ENCODE data around the gene SFXN5. TPM values are rescaled to one million over a fixed set of nuclear protein-coding genes. Genes with fewer than 3 reads are reported as not detected.

Gene SFXN5
- polyA plus RNA-seq, 4 donors: 25.2 to 33.7 (median 27.5) TPM

DNA sequence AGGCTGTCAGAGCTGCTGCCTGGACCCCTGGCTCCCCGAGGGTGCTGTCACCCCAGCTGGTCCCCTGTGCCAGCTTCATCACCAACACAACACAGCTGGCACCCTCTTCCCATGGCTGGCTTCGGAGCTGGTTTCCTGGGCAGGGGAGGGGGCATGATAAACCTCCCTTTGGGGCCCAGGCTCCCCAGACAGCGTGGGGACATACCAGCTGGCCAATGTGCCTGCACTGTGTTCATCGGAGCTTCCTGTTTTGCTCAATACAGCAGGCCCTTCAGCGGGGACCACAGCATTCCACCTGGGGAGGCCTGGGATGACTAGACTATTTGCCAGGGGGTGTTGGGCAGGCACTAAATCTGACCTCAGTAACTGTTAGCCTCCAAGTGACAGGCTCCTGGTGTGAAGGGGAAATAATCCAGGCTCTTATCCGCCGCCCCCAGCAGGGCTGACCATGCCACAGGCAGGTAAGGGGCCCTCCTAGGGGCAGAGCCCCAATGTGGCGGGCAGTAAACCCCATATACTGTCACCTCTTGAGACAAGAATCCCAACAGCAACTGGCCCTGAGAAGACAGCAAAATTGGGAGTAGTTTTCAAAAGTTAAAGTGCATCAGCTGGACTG, 109.6 kb downstream of the SFXN5 start:
- no peak for DNase-seq (ENCODE audit: low read depth in 4 of 4, low spot score in 2 of 4)

DNA sequence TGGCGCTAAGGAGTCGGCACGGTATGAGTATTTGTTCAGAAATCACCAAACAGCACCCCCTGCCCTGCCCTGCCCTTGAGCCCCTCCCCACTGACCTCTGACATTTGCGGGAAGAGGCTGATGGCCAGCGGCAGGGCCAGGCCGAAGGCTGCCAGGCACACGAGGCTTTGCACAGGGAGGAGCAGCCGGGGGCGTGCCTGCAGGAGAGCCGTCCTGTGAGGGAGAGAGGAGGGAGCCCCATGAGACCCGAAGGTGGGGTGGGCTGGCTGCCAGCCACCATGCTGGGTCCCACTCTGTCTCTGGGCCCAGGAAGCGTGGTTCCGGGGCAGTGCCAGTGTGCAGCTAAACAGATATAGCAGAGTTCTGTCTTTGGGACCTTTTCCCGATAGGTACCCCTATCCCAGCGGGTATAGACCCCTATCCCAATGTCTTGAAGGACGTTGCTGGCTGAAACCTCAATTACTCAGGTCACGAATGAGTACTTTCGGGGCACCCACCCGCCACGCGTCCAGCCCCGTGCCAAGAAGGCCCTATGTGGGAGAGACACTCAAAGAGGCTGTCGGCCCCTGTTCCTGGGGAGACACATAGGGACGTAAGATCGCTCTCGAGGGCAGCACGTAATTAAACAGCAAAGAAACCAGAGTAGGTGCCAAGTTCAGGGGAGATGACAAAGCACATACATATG, 110.3 kb downstream of the SFXN5 start:
- DNase-seq (ENCODE audit: low read depth in 4 of 4, low spot score in 2 of 4): no peak

DNA sequence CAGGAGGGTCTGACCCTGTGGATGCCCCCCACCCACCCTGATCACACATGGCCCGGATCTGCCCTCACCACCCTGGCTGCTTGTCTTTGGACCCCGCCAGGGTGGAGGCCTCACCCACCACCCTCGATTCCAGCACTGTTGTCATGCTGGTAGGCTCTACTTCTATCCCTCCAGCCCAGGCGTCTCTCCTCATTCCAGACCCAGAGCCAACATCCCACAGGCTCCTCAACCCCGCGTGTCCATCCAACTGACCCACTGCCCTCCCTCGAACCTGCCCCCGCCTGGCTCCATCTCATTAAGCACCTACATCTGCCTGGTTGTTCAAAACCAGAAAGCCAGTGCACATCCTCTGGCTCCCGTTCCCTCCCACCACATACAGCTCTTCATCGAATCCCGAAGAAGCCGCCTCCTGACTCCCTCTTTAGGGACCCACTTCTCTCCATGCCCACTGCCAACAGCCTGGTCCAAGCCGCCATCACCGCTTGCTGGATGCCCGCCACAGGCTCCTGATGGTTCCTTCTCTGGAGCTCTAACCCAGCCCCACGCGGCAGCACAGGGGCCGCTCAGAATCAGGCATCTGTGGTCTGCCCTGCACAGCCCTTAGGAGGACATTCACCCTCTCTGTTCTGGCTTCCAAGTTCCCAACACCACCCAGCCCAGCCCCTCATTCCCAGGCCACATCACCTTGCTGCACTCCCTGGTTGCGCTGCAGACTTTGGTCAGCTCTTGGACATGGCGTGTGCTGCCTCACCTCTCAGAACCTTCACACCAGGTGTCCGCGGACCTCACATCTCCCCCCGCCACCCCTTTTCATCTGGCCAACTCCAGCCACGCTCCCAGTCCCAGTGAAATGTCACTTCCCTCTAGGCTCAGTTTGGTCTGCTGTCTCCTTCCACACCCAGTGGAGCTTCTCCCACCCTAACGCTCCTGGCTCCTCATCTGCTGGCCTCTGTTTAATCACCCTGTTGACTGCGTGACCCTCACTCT, 111.2 kb downstream of the SFXN5 start:
- DNase-seq (ENCODE audit: low read depth in 4 of 4, low spot score in 2 of 4): no peak

- DNase-seq (ENCODE audit: low read depth in 4 of 4, low spot score in 2 of 4): no peak
Observed at GRCh38 chr2:72959554-72959953, 112.0 kb downstream of the SFXN5 start.

GRCh38 chr2:72958542-72959385, 112.7 kb downstream of the SFXN5 start:
- DNase-seq (ENCODE audit: low read depth in 4 of 4, low spot score in 2 of 4): no peak

GRCh38 chr2:72956936-72957335, 114.6 kb downstream of the SFXN5 start:
- no peak for DNase-seq (ENCODE audit: low read depth in 4 of 4, low spot score in 2 of 4)

DNA sequence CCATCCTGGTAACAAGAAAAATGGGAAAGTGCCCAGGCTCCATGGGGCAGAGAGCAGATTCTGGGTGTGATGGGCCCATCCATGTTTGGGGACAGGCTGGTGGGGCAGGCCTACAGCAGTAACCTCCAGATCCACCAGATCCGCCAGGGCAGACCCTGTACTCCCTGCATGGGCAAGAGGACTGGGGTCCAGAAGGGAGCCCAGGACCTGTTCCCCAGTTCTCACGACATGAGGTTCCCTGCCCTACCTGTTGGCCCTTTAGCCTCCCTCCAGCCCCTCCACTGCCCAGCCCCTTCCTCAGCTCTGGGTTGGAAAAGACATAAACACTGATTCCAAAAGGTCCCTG, 115.5 kb downstream of the SFXN5 start:
- DNase-seq (ENCODE audit: low read depth in 4 of 4, low spot score in 2 of 4): no peak

GRCh38 chr2:72955228-72956049, 116.1 kb downstream of the SFXN5 start:
- DNase-seq (ENCODE audit: low read depth in 4 of 4, low spot score in 2 of 4): no peak

DNA sequence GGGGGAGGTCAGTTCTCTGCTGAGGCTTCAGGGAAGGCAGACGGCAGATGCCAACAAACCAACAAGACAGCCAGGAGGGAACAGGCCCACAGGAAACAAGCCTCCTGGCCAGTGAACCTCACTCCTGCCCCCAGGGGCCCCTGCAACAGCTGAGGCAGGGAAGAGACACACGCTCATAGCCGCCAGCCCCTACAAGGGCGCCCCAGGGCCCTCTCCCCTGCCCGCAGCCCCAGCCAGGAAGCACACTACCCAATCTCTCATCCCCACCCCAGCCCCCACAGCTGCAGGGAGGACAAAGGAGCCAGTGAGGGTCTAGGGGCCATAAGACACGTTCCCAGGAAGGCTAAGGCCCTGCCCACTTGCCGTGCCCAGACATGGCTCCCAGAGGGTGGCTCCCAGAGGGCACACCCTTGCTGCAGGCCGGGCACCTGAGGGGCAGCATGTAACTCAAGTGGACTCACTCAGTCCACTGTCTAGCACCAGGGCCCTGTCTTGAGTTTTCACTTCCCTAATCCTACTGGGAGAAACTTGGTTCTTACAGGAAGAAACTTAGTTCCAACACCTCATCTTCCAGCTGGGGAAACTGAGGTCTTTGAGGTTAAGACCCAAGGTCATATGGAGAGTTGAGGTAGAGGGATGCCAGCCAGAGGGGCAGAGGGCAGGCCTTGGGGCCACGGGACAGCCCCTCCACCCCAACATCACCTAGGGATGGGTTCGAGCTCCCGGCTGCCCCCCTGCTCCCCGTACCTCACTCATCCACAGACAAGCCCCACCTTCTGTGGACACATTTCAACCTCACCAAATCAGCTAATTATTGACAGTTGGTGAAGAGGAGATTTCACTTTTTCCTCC, 116.9 kb downstream of the SFXN5 start:
- DNase-seq (ENCODE audit: low read depth in 4 of 4, low spot score in 2 of 4): no peak

GRCh38 chr2:72953976-72954375, 117.5 kb downstream of the SFXN5 start:
- no peak for DNase-seq (ENCODE audit: low read depth in 4 of 4, low spot score in 2 of 4)

DNA sequence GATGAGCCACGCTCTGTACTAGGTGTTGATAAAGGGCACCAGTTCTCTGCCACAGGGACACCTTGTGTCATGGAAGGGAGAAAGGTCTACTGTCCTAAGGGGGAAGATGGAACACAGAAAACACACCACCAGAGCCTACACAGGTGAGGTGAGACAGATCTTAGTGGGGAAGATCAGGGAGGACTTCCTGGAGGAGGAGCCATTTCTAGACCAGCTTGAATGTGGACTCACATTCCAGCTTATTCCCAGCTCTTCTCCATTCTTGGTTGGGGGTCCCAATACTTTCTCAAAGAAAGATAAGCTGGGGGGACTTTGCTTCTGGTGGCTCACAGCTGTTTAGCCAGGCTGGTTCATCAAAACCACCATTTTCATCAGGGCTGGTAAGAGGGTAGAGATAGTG, 118.0 kb downstream of the SFXN5 start:
- DNase-seq (ENCODE audit: low read depth in 4 of 4, low spot score in 2 of 4): no peak

DNA sequence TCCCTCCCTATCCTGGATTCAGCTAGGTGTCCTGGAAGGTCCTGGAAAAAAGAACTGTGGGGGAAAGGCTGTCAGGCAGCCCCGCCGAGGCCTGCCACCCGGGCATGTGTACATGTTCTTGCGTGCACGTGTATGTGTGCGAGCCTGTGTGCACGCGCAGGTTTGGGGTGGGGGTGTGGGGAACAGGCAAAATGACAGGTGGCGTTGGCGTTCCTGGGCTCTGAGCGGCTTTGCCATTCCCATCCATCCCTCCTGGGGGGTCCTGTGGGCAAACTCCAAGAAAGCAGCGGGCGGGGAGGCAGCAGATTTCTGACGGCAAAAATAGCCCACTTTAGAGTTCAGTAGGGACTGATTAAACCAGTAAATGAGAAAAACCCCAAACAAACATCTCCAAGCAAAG, 118.6 kb downstream of the SFXN5 start:
- DNase-seq (ENCODE audit: low read depth in 4 of 4, low spot score in 2 of 4): no peak

DNA sequence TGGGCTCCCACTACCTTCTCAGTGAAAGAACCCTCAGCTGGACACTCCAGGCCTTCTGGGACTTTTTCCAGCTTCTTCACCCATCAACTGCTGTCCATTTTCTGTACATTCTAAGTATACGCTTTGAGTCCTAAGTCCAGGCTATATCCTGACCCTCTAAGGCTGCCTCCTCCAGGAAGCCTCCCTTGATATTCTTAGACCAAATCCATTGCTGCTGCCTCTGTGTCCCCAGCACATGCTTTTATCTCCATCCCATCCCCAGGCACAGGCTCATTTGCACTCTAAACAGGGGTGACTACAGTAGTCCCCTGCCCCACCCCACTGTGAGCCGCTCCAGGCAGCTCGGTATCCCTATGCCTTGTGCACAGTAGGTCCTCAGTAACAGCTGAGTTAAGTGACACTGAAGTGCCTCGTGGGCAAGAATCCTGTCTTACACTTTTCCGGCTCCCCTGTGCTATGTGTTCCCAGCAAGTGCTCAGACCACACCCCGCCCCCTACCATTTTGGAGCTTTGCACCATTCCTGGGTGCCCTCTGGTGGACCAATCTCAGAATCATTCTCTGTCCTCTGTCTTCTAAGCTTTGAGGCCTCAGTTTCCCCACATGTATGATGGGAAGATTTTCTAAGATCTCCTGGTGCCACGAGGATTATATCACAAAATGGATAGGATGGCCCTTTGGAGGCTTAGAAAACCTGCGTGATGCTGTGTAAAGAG, 119.2 kb downstream of the SFXN5 start:
- DNase-seq (ENCODE audit: low read depth in 4 of 4, low spot score in 2 of 4): no peak

GRCh38 chr2:72951303-72952095, 120.0 kb downstream of the SFXN5 start:
- DNase-seq (ENCODE audit: low read depth in 4 of 4, low spot score in 2 of 4): no peak

DNA sequence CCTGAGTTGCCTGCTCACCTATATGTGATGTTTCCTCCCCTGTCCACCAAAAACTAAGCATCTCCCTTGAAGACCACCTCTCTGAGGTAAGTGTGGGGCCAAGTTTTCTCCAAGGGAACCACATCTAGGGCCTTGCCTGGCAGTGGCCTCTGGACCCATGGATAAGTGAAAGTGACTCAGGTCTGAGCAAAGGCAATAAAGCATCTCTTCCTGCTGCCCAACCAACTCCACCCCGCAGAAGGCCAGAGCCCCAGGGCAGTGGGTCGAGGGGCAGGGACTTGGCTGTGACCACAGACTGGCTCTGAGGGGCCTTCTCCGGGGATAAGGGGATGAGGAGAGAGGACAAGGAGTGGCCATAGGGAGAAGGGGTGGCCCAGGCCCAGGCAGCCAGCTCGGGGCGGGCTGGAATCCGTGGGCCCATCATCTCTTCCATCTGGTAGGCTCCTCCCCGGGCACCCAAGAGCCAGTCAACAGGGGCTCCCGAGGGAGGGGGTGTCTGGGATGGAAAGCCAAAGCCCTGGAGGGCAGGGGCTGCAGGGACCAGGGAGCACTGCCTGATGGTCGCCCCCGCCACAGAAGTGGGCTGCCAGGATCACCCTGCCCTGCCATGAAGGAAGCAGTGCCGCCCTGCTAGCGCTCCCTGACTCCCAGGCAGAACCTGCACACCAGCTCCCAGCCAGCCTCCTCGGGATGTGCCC, 120.8 kb downstream of the SFXN5 start:
- DNase-seq (ENCODE audit: low read depth in 4 of 4, low spot score in 2 of 4): no peak

GRCh38 chr2:72949642-72950041, 121.9 kb downstream of the SFXN5 start:
- DNase-seq (ENCODE audit: low read depth in 4 of 4, low spot score in 2 of 4): no peak

- DNase-seq (ENCODE audit: low read depth in 4 of 4, low spot score in 2 of 4): no peak
Observed at GRCh38 chr2:72949045-72949444, 122.5 kb downstream of the SFXN5 start.
